IMR-90 (cell line): Measurements from ENCODE around the gene FCRL1. TPM values are rescaled to one million over a fixed set of nuclear protein-coding genes. Genes with fewer than 3 reads are reported as not detected.

Source experiments
- ATAC-seq: fragments of 200-7000 bp; cut with Tn5 transposase; 2 replicates; pipeline ENCODE4 v1.9.1; 2020; ENCODE audit warnings: low read depth, mild to moderate bottlenecking, moderate library complexity
- BruUV-seq: library from RNA; stranded (reverse); fragments of 400-500 nt; replicated peaks from 2 replicates; lab custom pipeline; 2021; lab: Mats Ljungman, UMichigan
- CTCF ChIA-PET: fragments of 300-600 bp; formaldehyde crosslinking; extraction: SDS; loops from one replicate; lab custom pipeline; 2021; ENCODE audit warnings: antibody characterized with exemption; lab: Yijun Ruan, JAX
- POLR2A ChIA-PET: fragments of 300-600 bp; sonication (Branson Sonifier 250); formaldehyde crosslinking; loops from one replicate; lab custom pipeline; 2022; ENCODE audit warnings: antibody characterized with exemption; ENCODE audit not compliant: unreplicated experiment; lab: Charles Lee
- DNase-seq: peaks from one replicate; pipeline ENCODE4 v3.0.0; 2013
- H2AFZ ChIP-seq: replicated peaks from 2 replicates; pipeline ENCODE3; 2013; ENCODE audit warnings: low read length, mild to moderate bottlenecking; ENCODE audit not compliant: poor library complexity
- H2AK5ac ChIP-seq: 2 replicates; pipeline ENCODE4 v1.6.1; 2013; ENCODE audit warnings: low read depth, low read length, inconsistent platforms
- H2AK9ac ChIP-seq: replicated peaks from 2 replicates; pipeline ENCODE3; 2013; ENCODE audit warnings: mild to moderate bottlenecking, low read depth, low read length, moderate library complexity; ENCODE audit not compliant: poor library complexity
- H2BK120ac ChIP-seq: 2 replicates; pipeline ENCODE4 v1.6.1; 2013; ENCODE audit warnings: low read depth, low read length, inconsistent platforms
- H2BK15ac ChIP-seq: 3 replicates; pipeline ENCODE4 v1.6.1; 2013; ENCODE audit warnings: low read depth, low read length, inconsistent platforms
- H2BK20ac ChIP-seq: 2 replicates; pipeline ENCODE4 v1.6.1; 2013; ENCODE audit warnings: low read depth, mild to moderate bottlenecking, inconsistent platforms, low read length, moderate library complexity
- H2BK5ac ChIP-seq: 2 replicates; pipeline ENCODE4 v1.6.1; 2013; ENCODE audit warnings: mild to moderate bottlenecking, low read depth, low read length, inconsistent platforms; ENCODE audit not compliant: poor library complexity, severe bottlenecking
- H3K14ac ChIP-seq: replicated peaks from 2 replicates; pipeline ENCODE4 v1.6.1; 2013; ENCODE audit warnings: low read depth, low read length, inconsistent platforms
- H3K18ac ChIP-seq: 2 replicates; pipeline ENCODE4 v1.6.1; 2013; ENCODE audit warnings: low read depth, low read length, control low read depth
- H3K23ac ChIP-seq: 2 replicates; pipeline ENCODE4 v1.6.1; 2013; ENCODE audit warnings: low read depth, low read length, inconsistent platforms
- H3K27ac ChIP-seq: 2 replicates; pipeline ENCODE4 v1.5.1; 2013; ENCODE audit warnings: mild to moderate bottlenecking, control low read depth, low read length; ENCODE audit not compliant: insufficient read depth
- H3K27me3 ChIP-seq: 2 replicates; pipeline ENCODE4 v1.6.1; 2013; ENCODE audit warnings: low read length; ENCODE audit not compliant: control insufficient read depth, insufficient read depth
- H3K36me3 ChIP-seq: 2 replicates; pipeline ENCODE4 v1.6.1; 2013; ENCODE audit warnings: low read length, mixed read lengths; ENCODE audit not compliant: control insufficient read depth, insufficient read depth
- H3K4ac ChIP-seq: 2 replicates; pipeline ENCODE4 v1.6.1; 2013; ENCODE audit warnings: low read depth, low read length, inconsistent platforms
- H3K4me1 ChIP-seq: 2 replicates; pipeline ENCODE4 v1.6.1; 2013; ENCODE audit warnings: low read length, mixed read lengths; ENCODE audit not compliant: control insufficient read depth, insufficient read depth
- H3K4me2 ChIP-seq: 2 replicates; pipeline ENCODE4 v1.6.1; 2013; ENCODE audit warnings: low read depth, mild to moderate bottlenecking, control low read depth, low read length, moderate library complexity
- H3K4me3 ChIP-seq: 2 replicates; pipeline ENCODE4 v1.5.1; 2013; ENCODE audit warnings: low read depth, mild to moderate bottlenecking, control low read depth, low read length, moderate library complexity; ENCODE audit not compliant: insufficient read depth
- H3K56ac ChIP-seq: 2 replicates; pipeline ENCODE4 v1.6.1; 2013; ENCODE audit warnings: low read length, inconsistent platforms; ENCODE audit not compliant: insufficient read depth; ENCODE audit errors: extremely low read depth
- H3K79me1 ChIP-seq, 2 experiments: 2 replicates each; pipeline ENCODE4 v1.6.1; 2013; ENCODE audit warnings: low read length in 2 of 2, inconsistent platforms in 1 of 2, low read depth in 1 of 2
- H3K9ac ChIP-seq: 2 replicates; pipeline ENCODE4 v1.6.1; 2013; ENCODE audit warnings: low read depth, low read length, control low read depth
- H3K9me1 ChIP-seq: 2 replicates; pipeline ENCODE4 v1.6.1; 2013; ENCODE audit warnings: low read length, inconsistent platforms; ENCODE audit not compliant: insufficient read depth
- H3K9me3 ChIP-seq: 2 replicates; pipeline ENCODE4 v1.6.1; 2013; ENCODE audit warnings: low read length; ENCODE audit not compliant: control insufficient read depth, insufficient read depth
- H4K20me1 ChIP-seq: 2 replicates; pipeline ENCODE4 v1.6.1; 2013; ENCODE audit warnings: low read length, inconsistent platforms; ENCODE audit not compliant: insufficient read depth
- H4K5ac ChIP-seq: 2 replicates; pipeline ENCODE4 v1.6.1; 2013; ENCODE audit warnings: mild to moderate bottlenecking, low read depth, low read length, control low read depth
- H4K8ac ChIP-seq, 2 experiments: 2 replicates each; pipeline ENCODE4 v1.6.1; 2013; ENCODE audit warnings: low read depth in 2 of 2, low read length in 2 of 2, control low read depth in 1 of 2, inconsistent platforms in 1 of 2
- H4K91ac ChIP-seq: 2 replicates; pipeline ENCODE4 v1.6.1; 2013; ENCODE audit warnings: low read depth, low read length, inconsistent platforms; ENCODE audit not compliant: insufficient read depth
- CTCF ChIP-seq: conservative IDR thresholded peaks from 2 replicates; pipeline ENCODE4 v1.5.1; 2012; ENCODE audit warnings: mild to moderate bottlenecking, low read depth, low read length, improper control_type of control experiment
- ELK1 ChIP-seq: fragments of 150-350 bp; IDR thresholded peaks from 2 replicates; pipeline ENCODE4 v1.6.1; 2016; ENCODE audit warnings: low read depth, mild to moderate bottlenecking, low read length, moderate library complexity, borderline replicate concordance
- MAZ ChIP-seq: IDR thresholded peaks from 2 replicates; pipeline ENCODE4 v1.6.1; 2012; ENCODE audit warnings: low read depth, mild to moderate bottlenecking, low read length, improper control_type of control experiment, moderate library complexity, borderline replicate concordance
- NFE2L2 ChIP-seq: fragments of 150-350 bp; IDR thresholded peaks from 2 replicates; pipeline ENCODE4 v1.6.1; 2016; ENCODE audit warnings: low read depth, mild to moderate bottlenecking, low read length
- RAD21 ChIP-seq: IDR thresholded peaks from 2 replicates; pipeline ENCODE4 v1.6.1; 2012; ENCODE audit warnings: low read length, improper control_type of control experiment
- RCOR1 ChIP-seq: IDR thresholded peaks from 2 replicates; pipeline ENCODE4 v1.6.1; 2012; ENCODE audit warnings: mild to moderate bottlenecking, low read length, improper control_type of control experiment; ENCODE audit not compliant: insufficient replicate concordance
- WGBS, 2 experiments: methylation state at CpG; one replicate each; pipeline versions ENCODE4 v1.1.5 to v1.1.7; 2013; ENCODE audit warnings: missing lambda C conversion rate in 2 of 2; ENCODE audit not compliant: insufficient read length in 1 of 2; ENCODE audit errors: extremely low coverage in 2 of 2; 5-methylcytosine and 5-hydroxymethylcytosine counted together
- dilution Hi-C: fragments of 300-500 bp; cut with HindIII; formaldehyde crosslinking; loops from one replicate; pipeline ENCODE4 v1.14.3; 2018; ENCODE audit warnings: low sequenced_read_pairs; ENCODE audit not compliant: unreplicated experiment
- in situ Hi-C: fragments of 300-500 bp; cut with MboI; formaldehyde crosslinking; loops from 3 replicates; pipeline ENCODE4 v1.14.3; 2019; ENCODE audit warnings: low sequenced_read_pairs, inconsistent platforms, mixed read lengths
- intact Hi-C: fragments of 100-400 bp; cut with micrococcal nuclease; formaldehyde crosslinking; loops from 2 replicates; pipeline ENCODE4 v1.10.0; 2022
- polyA plus RNA-seq, 3 experiments: library from polyadenylated mRNA; depleted of rRNA; stranded (reverse); fragments of >200 nt; gene quantifications; 2 replicates each; pipeline ENCODE4 v1.2.3, GENCODE V29; 2012; ENCODE audit warnings: low replicate concordance in 1 of 3
- total RNA-seq: library from RNA; depleted of rRNA; stranded (reverse); fragments of >200 nt; gene quantifications from 2 replicates; pipeline ENCODE4 v1.2.3, GENCODE V29; 2012

Gene FCRL1
- total and polyA plus RNA-seq, 2 of the 4 experiments (the other 2 are of a cell fraction), result not detected

- ATAC-seq, result no peak
- H2AFZ ChIP-seq, result no peak overlapping the region
- H3K4me3 ChIP-seq, result no peak overlapping the region
- no peaks in the 10 kb centered on the region for H3K9me3 ChIP-seq
- no peak overlapping the region for H3K56ac ChIP-seq
- no TSS peak for BruUV-seq
- H3K23ac ChIP-seq, result no peak overlapping the region
- dilution Hi-C loops (no loop called here), in situ Hi-C loops (no loop called here), intact Hi-C loops (no loop called here)
- H3K9ac ChIP-seq, result no peak overlapping the region
- no peak for TF ChIP-seq MAZ
- no peak for TF ChIP-seq RCOR1
- no peak for TF ChIP-seq ELK1
- TF ChIP-seq CTCF, result no peak
- no peak for TF ChIP-seq NFE2L2
- TF ChIP-seq RAD21, result no peak
- no peaks in the 10 kb centered on the region for H3K9me1 ChIP-seq
- ChIA-PET POLR2A (no interaction called here), CTCF (no interaction called here)
- H3K4ac ChIP-seq, result no peak overlapping the region
- no peaks in the 10 kb centered on the region for H4K20me1 ChIP-seq
- H4K91ac ChIP-seq, result no peak overlapping the region
- no peaks in the 10 kb centered on the region for H3K36me3 ChIP-seq
- no peak overlapping the region for H4K5ac ChIP-seq
- no peak for DNase-seq
- no peaks in the 10 kb centered on the region for H3K27me3 ChIP-seq
- no peak overlapping the region for H3K27ac ChIP-seq
- no peak overlapping the region for H2BK20ac ChIP-seq
- no peak overlapping the region for H3K14ac ChIP-seq
- no peak overlapping the region for H2BK120ac ChIP-seq
- H2AK5ac ChIP-seq, result no peak overlapping the region
- H2BK15ac ChIP-seq, result no peak overlapping the region
- no peaks in the 10 kb centered on the region for H3K4me1 ChIP-seq
- H2BK5ac ChIP-seq, result no peak overlapping the region
- H4K8ac ChIP-seq, result no peak overlapping the region
- H3K18ac ChIP-seq, result no peak overlapping the region
- WGBS, 2 experiments, result 0% methylated on average over 1 of the region's 2 CpGs; no CpG with 5 or more reads in 1 of the 2 experiments
- no peaks in the 10 kb centered on the region for H3K79me1 ChIP-seq
- H2AK9ac ChIP-seq, result no peak overlapping the region
- no peak overlapping the region for H3K4me2 ChIP-seq
Measured at GRCh38 chr1:157781048-157781447, 38.9 kb downstream of the FCRL1 start.
